PC-9 (cell line): ENCODE results near the gene ARMH2. TPM values are rescaled to one million over a fixed set of nuclear protein-coding genes. Genes with fewer than 3 reads are reported as not detected.
"Not testable (repeated sequence)": the region's sequence is repeated elsewhere in the genome, so short reads cannot be mapped to it uniquely, and the experiment has no call there.

Experiments
- BruUV-seq: library from RNA; stranded (reverse); fragments of 400-500 nt; replicated peaks from 2 replicates; lab custom pipeline; 2021; lab: Mats Ljungman, UMichigan
- CTCF ChIA-PET: fragments of 300-600 bp; sonication (Branson Sonifier 250); formaldehyde crosslinking; loops from one replicate; lab custom pipeline; 2022; ENCODE audit warnings: antibody characterized with exemption; lab: Charles Lee
- POLR2A ChIA-PET: fragments of 300-600 bp; sonication (Branson Sonifier 250); formaldehyde crosslinking; loops from one replicate; lab custom pipeline; 2022; ENCODE audit warnings: antibody characterized with exemption; ENCODE audit not compliant: unreplicated experiment; lab: Charles Lee
- DNase-seq, 2 experiments: peaks; one replicate each; pipeline versions ENCODE4 v3.0.0 to v3.0.0-alpha.2; 2015 to 2022; ENCODE audit warnings: mixed read lengths in 1 of 2
- H2AFZ ChIP-seq: fragments of 200-600 bp; sonication (generic); 2 replicates; pipeline ENCODE4 v1.8.1; 2017; ENCODE audit warnings: antibody characterized with exemption
- H3F3A ChIP-seq: fragments of 200-600 bp; sonication (generic); 2 replicates; pipeline ENCODE4 v1.8.1; 2017; ENCODE audit warnings: antibody characterized with exemption, mild to moderate bottlenecking, low read depth; ENCODE audit not compliant: insufficient read depth
- H3K27ac ChIP-seq: fragments of 200-600 bp; sonication (generic); 2 replicates; pipeline ENCODE4 v1.6.1; 2016; ENCODE audit warnings: mixed run types
- H3K27me3 ChIP-seq: fragments of 200-600 bp; sonication (generic); 2 replicates; pipeline ENCODE4 v1.6.1; 2016; ENCODE audit warnings: low read depth, mixed run types; ENCODE audit not compliant: insufficient read depth
- H3K36me3 ChIP-seq: fragments of 200-600 bp; sonication (generic); 2 replicates; pipeline ENCODE4 v1.6.1; 2016; ENCODE audit warnings: low read depth, mixed run types
- H3K4me1 ChIP-seq: fragments of 200-600 bp; sonication (generic); replicated peaks from 2 replicates; pipeline ENCODE4 v1.6.1; 2016; ENCODE audit warnings: mixed run types; ENCODE audit not compliant: insufficient read depth
- H3K4me2 ChIP-seq: fragments of 200-600 bp; sonication (generic); 2 replicates; pipeline ENCODE4 v1.6.1; 2017; ENCODE audit warnings: mixed run types
- H3K4me3 ChIP-seq: fragments of 200-600 bp; sonication (generic); 2 replicates; pipeline ENCODE4 v1.6.1; 2016; ENCODE audit warnings: mixed run types
- H3K79me2 ChIP-seq: fragments of 200-600 bp; sonication (generic); 2 replicates; pipeline ENCODE4 v1.6.1; 2017; ENCODE audit warnings: low read depth, mixed run types
- H3K9me2 ChIP-seq: fragments of 200-600 bp; sonication (generic); 2 replicates; pipeline ENCODE4 v1.8.1; 2017; ENCODE audit warnings: mild to moderate bottlenecking; ENCODE audit not compliant: insufficient read depth
- H3K9me3 ChIP-seq: fragments of 200-600 bp; sonication (generic); 2 replicates; pipeline ENCODE4 v1.8.1; 2016; ENCODE audit warnings: low read depth; ENCODE audit not compliant: insufficient read depth
- H4K20me1 ChIP-seq: fragments of 200-600 bp; sonication (generic); 2 replicates; pipeline ENCODE4 v1.8.1; 2017; ENCODE audit not compliant: insufficient read depth
- EZH2 ChIP-seq: fragments of 200-600 bp; sonication (generic); IDR thresholded peaks from 2 replicates; pipeline ENCODE4 v1.8.0; 2017; ENCODE audit warnings: antibody characterized with exemption, low read depth
- intact Hi-C: fragments of 100-400 bp; cut with micrococcal nuclease; formaldehyde crosslinking; loops from one replicate; pipeline ENCODE4 v1.10.0; 2022; ENCODE audit not compliant: unreplicated experiment
- total RNA-seq: library from RNA; stranded (reverse); gene quantifications from 2 replicates; pipeline ENCODE4 v1.2.3, GENCODE V29; 2021
- TF ChIP-seq, protein P1 (sequence below): fragments of 200-600 bp; sonication (generic); conservative IDR thresholded peaks from 2 replicates; pipeline ENCODE4 v1.6.1; 2017; ENCODE audit warnings: mixed run types, antibody characterized with exemption, mild to moderate bottlenecking, moderate library complexity

The ARMH2 gene
- total RNA-seq, 1 experiment from 2014 or later = not detected

DNA sequence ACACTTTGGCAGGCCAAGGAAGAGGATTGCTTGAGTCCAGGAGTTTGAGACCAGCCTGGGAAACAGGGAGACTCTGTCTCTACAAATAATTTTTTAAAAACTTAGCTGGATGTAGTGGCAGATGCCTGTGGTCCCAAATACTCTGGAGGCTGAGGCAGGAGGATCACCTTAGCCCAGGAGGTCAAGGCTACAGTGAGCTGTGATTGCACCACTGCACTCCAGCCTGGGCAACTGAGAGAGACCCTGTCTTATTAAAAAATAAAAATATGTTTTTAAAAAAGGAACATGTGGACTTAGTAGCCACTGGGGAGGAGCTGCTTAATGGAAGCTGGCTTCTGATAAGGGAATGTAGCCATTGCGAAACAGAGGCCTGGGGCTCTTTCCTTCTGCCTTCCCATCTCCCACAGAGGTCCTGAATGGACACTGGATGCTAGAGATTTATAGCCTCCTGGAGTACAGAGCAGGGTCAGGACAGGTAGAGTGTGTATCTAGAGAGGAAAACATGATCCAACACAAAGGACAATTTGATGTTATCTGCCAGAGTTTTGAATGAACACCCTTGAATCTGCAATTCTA lies 45.7 kb downstream of the ARMH2 start:
- intact Hi-C loops = no loop called here
- Histone ChIP-seq H3K4me3 (no peak overlapping the region), H3F3A (no peaks in the 10 kb centered on the region; the same call in 1 of the 2 replicates), H3K36me3 (no peaks in the 10 kb centered on the region), H3K4me1 (0 out of 2 replicates have a peak, but pooled peaks cover 5% of the 10 kb centered on the region), H3K4me2 (no peak overlapping the region), H3K9me3 (0 out of 2 replicates have a peak, but pooled peaks cover 6% of the 10 kb centered on the region), H3K27me3 (no peaks in the 10 kb centered on the region), H3K79me2 (no peaks in the 10 kb centered on the region), H3K27ac (no peak overlapping the region), H2AFZ (no peak overlapping the region), H3K9me2 (no peaks in the 10 kb centered on the region), H4K20me1 (no peaks in the 10 kb centered on the region)
- CTCF ChIA-PET = no interaction called here
- TF ChIP-seq, protein P1, sequence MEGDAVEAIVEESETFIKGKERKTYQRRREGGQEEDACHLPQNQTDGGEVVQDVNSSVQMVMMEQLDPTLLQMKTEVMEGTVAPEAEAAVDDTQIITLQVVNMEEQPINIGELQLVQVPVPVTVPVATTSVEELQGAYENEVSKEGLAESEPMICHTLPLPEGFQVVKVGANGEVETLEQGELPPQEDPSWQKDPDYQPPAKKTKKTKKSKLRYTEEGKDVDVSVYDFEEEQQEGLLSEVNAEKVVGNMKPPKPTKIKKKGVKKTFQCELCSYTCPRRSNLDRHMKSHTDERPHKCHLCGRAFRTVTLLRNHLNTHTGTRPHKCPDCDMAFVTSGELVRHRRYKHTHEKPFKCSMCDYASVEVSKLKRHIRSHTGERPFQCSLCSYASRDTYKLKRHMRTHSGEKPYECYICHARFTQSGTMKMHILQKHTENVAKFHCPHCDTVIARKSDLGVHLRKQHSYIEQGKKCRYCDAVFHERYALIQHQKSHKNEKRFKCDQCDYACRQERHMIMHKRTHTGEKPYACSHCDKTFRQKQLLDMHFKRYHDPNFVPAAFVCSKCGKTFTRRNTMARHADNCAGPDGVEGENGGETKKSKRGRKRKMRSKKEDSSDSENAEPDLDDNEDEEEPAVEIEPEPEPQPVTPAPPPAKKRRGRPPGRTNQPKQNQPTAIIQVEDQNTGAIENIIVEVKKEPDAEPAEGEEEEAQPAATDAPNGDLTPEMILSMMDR = no peak
- TF ChIP-seq EZH2 = no peak
- DNase-seq = no peak
- POLR2A ChIA-PET = interaction anchor here (0.5 kb wide), 1 partner anchor 31 kb away, joined by 3 read pairs; no protein-coding TSS in a partner anchor
- no TSS peak for BruUV-seq

DNA sequence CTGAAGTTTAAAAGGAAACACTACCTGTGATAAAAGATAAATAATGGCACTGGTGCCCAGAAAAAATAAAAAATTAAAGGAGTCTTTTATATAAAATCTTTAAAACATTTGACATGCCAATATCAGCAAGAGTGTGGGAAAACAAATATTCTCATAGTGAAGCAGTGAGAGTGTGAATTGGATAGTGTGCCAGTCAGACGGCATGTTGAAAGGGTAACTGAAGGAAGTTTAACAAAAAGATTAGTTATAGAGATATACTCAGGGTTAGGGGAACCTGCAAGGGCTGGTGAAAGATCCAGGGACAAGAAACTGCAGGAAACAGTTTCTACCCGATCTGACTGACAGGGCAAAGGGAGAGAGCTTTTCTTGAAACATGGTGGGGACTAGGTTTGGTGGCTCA lies 46.2 kb downstream of the ARMH2 start:
- no peaks in the 10 kb centered on the region for H4K20me1 ChIP-seq
- DNase-seq = no peak
- ChIA-PET POLR2A (interaction anchor here (0.5 kb wide), 1 partner anchor 30 kb away, joined by 3 read pairs; no protein-coding TSS in a partner anchor), CTCF (no interaction called here)
- H3K9me2 ChIP-seq = no peaks in the 10 kb centered on the region
- intact Hi-C loops = no loop called here
- H2AFZ ChIP-seq = no peak overlapping the region
- H3K4me3 ChIP-seq = no peak overlapping the region
- H3K79me2 ChIP-seq = no peaks in the 10 kb centered on the region
- H3K27me3 ChIP-seq = no peaks in the 10 kb centered on the region
- no peak for TF ChIP-seq EZH2
- TF ChIP-seq, protein P1 = no peak
- H3K36me3 ChIP-seq = no peaks in the 10 kb centered on the region
- H3K4me1 ChIP-seq = 0 out of 2 replicates have a peak, but pooled peaks cover 5% of the 10 kb centered on the region
- H3F3A ChIP-seq = no peaks in the 10 kb centered on the region; the same call in 1 of the 2 replicates
- no TSS peak for BruUV-seq
- H3K4me2 ChIP-seq = no peak overlapping the region
- H3K9me3 ChIP-seq = 0 out of 2 replicates have a peak, but pooled peaks cover 6% of the 10 kb centered on the region
- no peak overlapping the region for H3K27ac ChIP-seq

- H3K27me3 ChIP-seq, H3K27ac ChIP-seq, BruUV-seq, H3K4me2 ChIP-seq, H3K79me2 ChIP-seq, H3F3A ChIP-seq, H2AFZ ChIP-seq, H3K36me3 ChIP-seq, H3K9me3 ChIP-seq, POLR2A ChIA-PET, DNase-seq, H3K4me3 ChIP-seq, H3K9me2 ChIP-seq, H3K4me1 ChIP-seq, intact Hi-C loops, H4K20me1 ChIP-seq, CTCF ChIA-PET: not testable (repeated sequence)
Measured at GRCh38 chr6:24750878-24751277, 47.8 kb downstream of the ARMH2 start.
